Breast epithelium (tissue), 3 donors: ENCODE data around the gene KLHDC7B.

Experiments
- POLR2A ChIP-seq: fragments of 450-650 bp; IDR thresholded peaks from one replicate; pipeline ENCODE4 v1.6.1; 2016; ENCODE audit warnings: antibody characterized with exemption, mild to moderate bottlenecking, moderate library complexity
- POLR2AphosphoS5 ChIP-seq, 3 donors: sonication (generic); formaldehyde crosslinking; IDR thresholded peaks; one replicate each; pipeline ENCODE4 v1.6.1; 2017; ENCODE audit warnings: antibody characterized with exemption in 3 of 3
- TF ChIP-seq, protein P1 (sequence below), 3 donors: fragments of 450-650 bp; IDR thresholded peaks; one replicate each; pipeline ENCODE4 v1.5.1; 2016 to 2017; ENCODE audit warnings: antibody characterized with exemption in 3 of 3, mild to moderate bottlenecking in 3 of 3, moderate library complexity in 3 of 3

DNA sequence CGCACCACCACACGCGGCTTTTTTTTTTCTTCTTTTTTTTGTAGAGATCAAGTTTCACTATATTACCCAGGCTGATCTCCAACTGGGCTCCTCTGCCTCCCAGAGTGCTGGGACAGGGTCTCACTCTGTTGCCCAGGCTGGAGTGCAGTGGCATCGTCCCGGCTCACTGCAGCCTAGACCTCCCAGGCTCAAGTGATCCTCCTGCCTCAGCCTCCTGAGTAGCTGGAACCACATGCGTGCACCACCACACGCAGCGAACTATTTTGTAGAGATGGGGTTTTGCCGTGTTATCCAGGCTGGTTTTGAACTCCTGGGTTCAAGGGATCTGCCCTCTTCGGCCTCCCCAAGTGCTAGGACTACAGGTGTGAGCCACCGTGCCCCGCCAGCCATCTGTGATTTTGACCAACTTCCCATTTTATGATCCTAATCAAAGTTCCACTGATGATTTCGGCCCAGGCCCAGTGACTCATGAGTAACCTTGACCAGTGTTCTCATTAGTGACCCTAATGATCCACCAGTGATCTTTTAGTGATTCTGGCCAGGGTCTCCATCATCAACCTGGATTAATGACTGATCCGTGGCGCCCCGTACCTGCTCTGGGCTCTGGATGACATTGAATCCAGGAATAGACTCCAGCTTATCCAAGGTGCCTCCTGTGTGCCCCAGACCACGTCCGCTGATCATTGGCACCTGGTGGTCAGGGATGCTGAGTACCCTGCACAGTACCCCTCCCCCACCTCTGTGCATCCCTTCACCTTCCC, 17.6 kb upstream of the KLHDC7B start:
- TF ChIP-seq, protein P1, sequence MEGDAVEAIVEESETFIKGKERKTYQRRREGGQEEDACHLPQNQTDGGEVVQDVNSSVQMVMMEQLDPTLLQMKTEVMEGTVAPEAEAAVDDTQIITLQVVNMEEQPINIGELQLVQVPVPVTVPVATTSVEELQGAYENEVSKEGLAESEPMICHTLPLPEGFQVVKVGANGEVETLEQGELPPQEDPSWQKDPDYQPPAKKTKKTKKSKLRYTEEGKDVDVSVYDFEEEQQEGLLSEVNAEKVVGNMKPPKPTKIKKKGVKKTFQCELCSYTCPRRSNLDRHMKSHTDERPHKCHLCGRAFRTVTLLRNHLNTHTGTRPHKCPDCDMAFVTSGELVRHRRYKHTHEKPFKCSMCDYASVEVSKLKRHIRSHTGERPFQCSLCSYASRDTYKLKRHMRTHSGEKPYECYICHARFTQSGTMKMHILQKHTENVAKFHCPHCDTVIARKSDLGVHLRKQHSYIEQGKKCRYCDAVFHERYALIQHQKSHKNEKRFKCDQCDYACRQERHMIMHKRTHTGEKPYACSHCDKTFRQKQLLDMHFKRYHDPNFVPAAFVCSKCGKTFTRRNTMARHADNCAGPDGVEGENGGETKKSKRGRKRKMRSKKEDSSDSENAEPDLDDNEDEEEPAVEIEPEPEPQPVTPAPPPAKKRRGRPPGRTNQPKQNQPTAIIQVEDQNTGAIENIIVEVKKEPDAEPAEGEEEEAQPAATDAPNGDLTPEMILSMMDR (IDR thresholded peaks at IDR 0.05): no peak
- no peak for TF ChIP-seq POLR2AphosphoS5 (IDR thresholded peaks at IDR 0.05)
- no peak for TF ChIP-seq POLR2A
